B cell (primary cell): ENCODE measurements around the gene KRTAP3-3. TPM values are rescaled to one million over a fixed set of nuclear protein-coding genes. Genes with fewer than 3 reads are reported as not detected.

Source experiments
- ATAC-seq: fragments of 200-7000 bp; cut with Tn5 transposase; one replicate; pipeline ENCODE4 v1.10.0; 2021; ENCODE audit warnings: low read depth, mild to moderate bottlenecking, moderate number of reproducible peaks, moderate library complexity
- CTCF ChIA-PET: fragments of 350-600 bp; sonication (Branson Sonifier 250); formaldehyde crosslinking; loops from one replicate; lab custom pipeline; 2021; ENCODE audit warnings: antibody characterized with exemption, inconsistent platforms; lab: Charles Lee
- POLR2A ChIA-PET: fragments of 350-600 bp; sonication (Branson Sonifier 250); formaldehyde crosslinking; loops from one replicate; lab custom pipeline; 2021; ENCODE audit warnings: antibody characterized with exemption; lab: Charles Lee
- DNase-seq: peaks from one replicate; pipeline ENCODE4 v3.0.0; 2013
- H2AFZ ChIP-seq: 2 replicates; pipeline ENCODE4 v1.6.1; 2012; ENCODE audit warnings: mild to moderate bottlenecking, low read depth, low read length; ENCODE audit not compliant: insufficient read depth, poor library complexity, severe bottlenecking
- H3K27ac ChIP-seq, 2 donors: 1 replicate in 1 of 2; 2 replicates in 1 of 2; pipeline ENCODE4 v1.5.1; 2012 to 2013; ENCODE audit warnings: low read length in 2 of 2, mild to moderate bottlenecking in 2 of 2, moderate library complexity in 1 of 2
- H3K27me3 ChIP-seq, 4 experiments: fragments of 200-600 bp in 1 of 4; sonication (generic) in 1 of 4; replicated peaks in 1 of 4; 1 replicate in 2 of 4; 2 replicates in 2 of 4; pipeline versions ENCODE4 v1.6.1 to v1.7.0; 2013 to 2016; ENCODE audit warnings: low read length in 3 of 4, mild to moderate bottlenecking in 2 of 4, mixed read lengths in 1 of 4, moderate library complexity in 1 of 4; ENCODE audit not compliant: insufficient read depth in 4 of 4, control insufficient read depth in 3 of 4; ENCODE audit errors: control extremely low read depth in 1 of 4
- H3K36me3 ChIP-seq, 2 experiments: replicated peaks in 1 of 2; 1 replicate in 1 of 2; 2 replicates in 1 of 2; pipeline versions ENCODE4 v1.6.1 to v1.7.1; 2013; ENCODE audit warnings: low read length in 1 of 2; ENCODE audit not compliant: insufficient read depth in 2 of 2, control insufficient read depth in 1 of 2; ENCODE audit errors: control extremely low read depth in 1 of 2, extremely low read depth in 1 of 2
- H3K4me1 ChIP-seq, 2 donors: fragments of 200-600 bp in 1 of 2; sonication (generic) in 1 of 2; 1 replicate in 1 of 2; 2 replicates in 1 of 2; pipeline versions ENCODE4 v1.5.1 to v1.6.1; 2013 to 2017; ENCODE audit warnings: low read length in 2 of 2; ENCODE audit not compliant: control insufficient read depth in 2 of 2, insufficient read depth in 2 of 2
- H3K4me2 ChIP-seq: replicated peaks from 2 replicates; pipeline ENCODE3; 2012; ENCODE audit warnings: mild to moderate bottlenecking, low read depth, low read length; ENCODE audit not compliant: poor library complexity, severe bottlenecking
- H3K4me3 ChIP-seq, 5 experiments: fragments of 200-600 bp in 1 of 5; sonication (generic) in 1 of 5; 1 replicate in 3 of 5; 2 replicates in 2 of 5; pipeline versions ENCODE4 v1.5.1 to v1.7.0; 2011 to 2016; ENCODE audit warnings: low read length in 4 of 5, mild to moderate bottlenecking in 4 of 5, low read depth in 2 of 5, control low read depth in 1 of 5, moderate library complexity in 1 of 5; ENCODE audit not compliant: insufficient read depth in 1 of 5; ENCODE audit errors: control extremely low read depth in 1 of 5, extremely low read depth in 1 of 5
- H3K79me2 ChIP-seq: fragments of 200-600 bp; sonication (generic); one replicate; pipeline ENCODE4 v1.6.0; 2016; ENCODE audit warnings: low read length; ENCODE audit not compliant: control insufficient read depth, insufficient read depth
- H3K9ac ChIP-seq: fragments of 200-600 bp; sonication (generic); 2 replicates; pipeline ENCODE4 v1.6.1; 2017; ENCODE audit warnings: mild to moderate bottlenecking, low read length, moderate library complexity
- H3K9me3 ChIP-seq, 3 donors: one replicate each; pipeline versions ENCODE4 v1.6.1 to v1.7.1; 2013; ENCODE audit warnings: low read length in 2 of 3; ENCODE audit not compliant: control insufficient read depth in 2 of 3, insufficient read depth in 1 of 3; ENCODE audit errors: control extremely low read depth in 1 of 3
- H4K20me1 ChIP-seq: 2 replicates; pipeline ENCODE4 v1.6.0; 2012; ENCODE audit warnings: mild to moderate bottlenecking, low read length; ENCODE audit not compliant: insufficient read depth, control insufficient read depth, poor library complexity, severe bottlenecking
- H3K27ac Mint-ChIP-seq: one replicate; pipeline ENCODE4 v1.8.0; 2021; ENCODE audit warnings: mixed read lengths
- H3K27me3 Mint-ChIP-seq: one replicate; pipeline ENCODE4 v1.8.0; 2021; ENCODE audit warnings: mixed read lengths
- H3K4me1 Mint-ChIP-seq: one replicate; pipeline ENCODE4 v1.8.0; 2021; ENCODE audit warnings: mixed read lengths
- H3K4me3 Mint-ChIP-seq: one replicate; pipeline ENCODE4 v1.8.0; 2021; ENCODE audit warnings: mixed read lengths
- H3K9me3 Mint-ChIP-seq: one replicate; pipeline ENCODE4 v1.8.0; 2022; ENCODE audit warnings: mixed read lengths; ENCODE audit not compliant: insufficient read depth
- CTCF ChIP-seq: fragments of 200-600 bp; IDR thresholded peaks from one replicate; pipeline ENCODE4 v1.8.0; 2022; ENCODE audit warnings: antibody characterized with exemption, mild to moderate bottlenecking
- EZH2 ChIP-seq: IDR thresholded peaks from 2 replicates; pipeline ENCODE4 v1.6.1; 2012; ENCODE audit warnings: borderline replicate concordance, low read depth, mild to moderate bottlenecking, moderate library complexity, low read length; ENCODE audit not compliant: insufficient read depth, poor library complexity, severe bottlenecking
- WGBS: methylation state at CpG from one replicate; pipeline ENCODE4 v1.1.5; 2013; ENCODE audit warnings: missing lambda C conversion rate; ENCODE audit not compliant: insufficient coverage; 5-methylcytosine and 5-hydroxymethylcytosine counted together
- intact Hi-C: fragments of 100-400 bp; cut with micrococcal nuclease; formaldehyde crosslinking; loops from one replicate; pipeline ENCODE4 v1.10.0; 2022
- polyA plus RNA-seq: library from polyadenylated mRNA; depleted of rRNA; stranded (reverse); fragments of >200 nt; gene quantifications from 2 replicates; pipeline ENCODE4 v1.2.3, GENCODE V29; 2012
- total RNA-seq, 2 donors: library from RNA; stranded (reverse); fragments of 120-200 nt in 1 of 2; gene quantifications; 1 replicate in 1 of 2; 2 replicates in 1 of 2; pipeline versions ENCODE4 v1.2.3 to v1.2.4, GENCODE V29; 2013 to 2022

The KRTAP3-3 gene
- total and polyA plus RNA-seq, 2 donors (not counting 1 experiment from before 2014, with no cell fraction given), result not detected

- Histone ChIP-seq H3K9me3 (no peaks in the 10 kb centered on the region), H3K9ac (no peak overlapping the region), H3K4me3 (no peak overlapping the region), H3K36me3 (no peaks in the 10 kb centered on the region), H4K20me1 (no peaks in the 10 kb centered on the region), H3K27ac (no peak overlapping the region), H3K4me2 (no peak overlapping the region), H3K4me1 (no peaks in the 10 kb centered on the region), H3K79me2 (no peaks in the 10 kb centered on the region), H2AFZ (no peak overlapping the region), H3K27me3 (peaks cover 0 to 28% (median 17%) of the 10 kb centered on the region in 4 experiments)
- TF ChIP-seq EZH2, result no peak
- no peak for TF ChIP-seq CTCF
- ChIA-PET POLR2A (no interaction called here), CTCF (no interaction called here)
- 66% methylated on average over 10 of the region's 10 CpGs for WGBS
- no peak overlapping the region for H3K4me3 Mint-ChIP-seq
- intact Hi-C loops, result no loop called here
- H3K4me1 Mint-ChIP-seq, result no peaks in the 10 kb centered on the region
- H3K9me3 Mint-ChIP-seq, result no peaks in the 10 kb centered on the region
- H3K27ac Mint-ChIP-seq, result no peak overlapping the region
- DNase-seq (no peak), ATAC-seq (no peak)
- peaks cover 64% of the 10 kb centered on the region for H3K27me3 Mint-ChIP-seq
Measured at GRCh38 chr17:40949418-40949817, 44.5 kb downstream of the KRTAP3-3 start.

GRCh38 chr17:40947929-40948328 lies 46.0 kb downstream of the KRTAP3-3 start:
- Mint-ChIP-seq H3K27ac (no peak overlapping the region), H3K4me1 (no peaks in the 10 kb centered on the region), H3K4me3 (no peak overlapping the region), H3K9me3 (peaks cover 4% of the 10 kb centered on the region), H3K27me3 (peaks cover 63% of the 10 kb centered on the region)
- Histone ChIP-seq H3K79me2 (no peaks in the 10 kb centered on the region), H3K4me3 (no peak overlapping the region), H3K9ac (no peak overlapping the region), H3K4me2 (no peak overlapping the region), H3K27ac (no peak overlapping the region), H3K27me3 (peaks cover 0 to 28% (median 15%) of the 10 kb centered on the region in 4 experiments), H2AFZ (no peak overlapping the region), H3K36me3 (no peaks in the 10 kb centered on the region), H4K20me1 (no peaks in the 10 kb centered on the region), H3K9me3 (no peaks in the 10 kb centered on the region), H3K4me1 (no peaks in the 10 kb centered on the region)
- ATAC-seq (no peak), DNase-seq (no peak)
- POLR2A ChIA-PET, result no interaction called here
- CTCF ChIA-PET, result interaction anchor here (1.2 kb wide), 1 partner anchor 374 kb away, joined by 3 read pairs; no protein-coding TSS in a partner anchor
- intact Hi-C loops, result no loop called here
- no peak for TF ChIP-seq EZH2
- TF ChIP-seq CTCF, result no peak
- WGBS, result 50% methylated on average over 1 of the region's 2 CpGs
